ENCODE measurements around the gene ITGB1. TPM values are rescaled to one million over a fixed set of nuclear protein-coding genes. Genes with fewer than 3 reads are reported as not detected.

The ITGB1 gene
- total RNA-seq, 2 donors from 2014 or later, result 37.4 to 74.7 TPM

DNA sequence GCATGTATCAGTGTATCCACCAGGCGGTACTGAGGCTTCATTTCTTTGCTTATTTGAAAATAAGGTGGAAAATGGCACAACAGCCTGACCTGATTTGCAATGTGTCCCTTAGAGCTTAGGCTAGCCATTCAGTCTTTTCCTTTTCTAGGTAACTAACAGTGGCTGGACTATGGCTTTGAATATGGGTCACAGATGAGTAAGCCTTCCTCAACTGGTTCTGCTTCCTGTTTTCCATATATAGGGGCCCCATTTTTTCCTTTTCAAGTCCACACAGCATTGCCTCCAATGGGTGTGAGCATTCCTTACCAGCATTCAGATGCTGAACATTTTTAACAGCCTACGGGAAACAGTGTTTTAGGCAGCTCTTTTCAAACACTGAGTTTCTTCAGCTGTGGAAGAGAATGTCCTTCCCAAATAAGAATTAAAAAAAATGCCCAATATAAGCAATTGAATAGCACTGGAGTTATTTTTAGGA, 3.9 kb upstream of the ITGB1 start:
- no peaks in the 10 kb centered on the region for H3K36me3 Mint-ChIP-seq
- DNase-seq (ENCODE audit: low spot score in 2 of 2), result no peak
- no peak for ATAC-seq
- peaks cover 0 to 7% of the 10 kb centered on the region in 2 donors for H3K9me3 Mint-ChIP-seq
- no peak overlapping the region for H3K27ac Mint-ChIP-seq

DNA sequence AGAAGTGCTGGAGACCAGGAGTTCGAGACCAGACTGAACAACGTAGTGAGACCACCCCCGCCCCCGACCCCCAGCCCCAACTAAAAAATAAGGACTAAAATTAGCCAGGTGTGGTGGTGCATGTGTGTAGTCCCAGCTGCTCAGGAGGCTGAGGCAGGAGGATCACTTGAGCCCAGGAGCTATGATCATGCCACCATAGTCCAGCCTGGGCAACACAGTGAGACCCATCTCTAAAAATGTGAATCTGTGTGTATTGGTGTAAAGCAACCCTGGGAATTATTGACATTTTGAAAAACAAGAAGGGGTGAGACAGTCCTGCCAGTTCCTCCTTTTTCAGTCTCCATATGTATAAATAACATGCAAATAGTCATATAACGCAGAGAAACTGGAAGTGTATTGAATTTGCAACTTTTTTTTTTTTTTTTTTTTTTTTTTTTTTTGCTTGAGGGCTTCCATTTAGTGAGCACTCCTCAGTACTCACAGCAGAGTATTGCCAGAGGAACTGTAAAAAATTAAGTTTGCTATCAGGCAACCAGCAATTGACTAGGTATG, 3.4 kb upstream of the ITGB1 start:
- Mint-ChIP-seq H3K27ac (no peak overlapping the region), H3K9me3 (peaks cover 0 to 7% of the 10 kb centered on the region in 2 donors), H3K36me3 (no peaks in the 10 kb centered on the region)
- ATAC-seq (no peak), DNase-seq (ENCODE audit: low spot score in 2 of 2) (no peak)

DNA sequence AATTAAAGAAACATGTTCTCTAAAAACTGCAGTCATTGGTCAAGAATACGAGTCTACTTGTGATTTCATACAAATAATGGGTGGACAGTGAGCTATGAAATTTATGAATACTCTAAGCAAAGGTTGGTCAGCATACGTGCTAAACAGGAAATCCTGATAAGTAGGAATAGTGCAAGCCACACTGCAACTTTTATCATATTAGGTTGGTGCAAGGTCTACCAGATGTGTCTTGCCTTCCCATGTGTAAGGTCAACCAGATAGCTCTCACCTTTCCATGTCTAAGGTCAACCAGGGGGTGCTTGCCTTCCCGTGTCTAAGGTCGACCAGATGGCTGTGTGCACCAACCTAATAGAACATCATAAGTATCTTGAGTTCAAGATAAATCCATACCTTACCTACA, 2.0 kb upstream of the ITGB1 start:
- Mint-ChIP-seq H3K36me3 (no peaks in the 10 kb centered on the region), H3K9me3 (peaks cover 0 to 7% of the 10 kb centered on the region in 2 donors), H3K27ac (no peak overlapping the region)
- ATAC-seq (no peak), DNase-seq (ENCODE audit: low spot score in 2 of 2) (no peak)

DNA sequence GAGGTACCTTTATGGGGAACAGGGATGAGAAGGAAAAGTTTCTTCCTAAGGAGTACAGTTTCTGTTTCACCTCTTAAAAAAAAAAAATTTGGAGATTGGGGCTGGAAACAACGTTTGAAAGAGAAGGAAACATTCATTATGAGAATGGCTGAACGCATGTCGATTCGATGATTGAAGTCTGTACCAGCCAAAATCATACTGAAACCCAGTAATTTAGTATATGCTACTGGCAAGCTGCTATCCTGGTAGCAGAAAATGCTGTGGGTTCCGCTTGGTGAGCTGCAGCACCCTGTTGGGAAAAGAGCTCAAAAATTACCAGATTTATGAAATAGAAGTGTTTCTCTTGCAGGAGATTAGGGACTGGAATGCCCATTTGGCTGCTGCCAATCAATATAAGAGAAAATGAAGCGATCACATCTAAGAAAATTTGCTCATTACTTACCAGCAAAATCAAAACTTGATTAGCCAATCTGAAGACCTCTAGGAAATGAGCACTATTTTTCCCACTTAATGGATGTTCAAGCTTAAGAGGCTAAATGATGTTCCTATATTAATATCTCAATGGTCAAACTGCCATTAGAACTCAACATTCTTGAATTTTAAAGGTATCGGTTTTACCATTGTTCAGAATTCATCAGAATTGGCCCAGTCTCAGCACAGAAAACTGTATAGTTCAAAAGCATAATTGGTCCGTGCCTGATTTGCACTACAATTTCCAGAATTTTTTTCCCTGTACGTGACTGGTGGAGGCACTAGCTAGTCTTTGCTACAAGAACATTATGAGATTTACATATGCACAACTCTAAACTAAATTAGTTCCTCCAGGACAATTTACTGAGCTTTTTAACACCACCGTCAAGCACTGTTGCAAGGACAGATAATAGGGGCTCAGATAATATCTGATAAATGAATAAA, 1.2 kb upstream of the ITGB1 start:
- DNase-seq (ENCODE audit: low spot score in 2 of 2) (peak in 1 of 2 donors; percentile 37), ATAC-seq (peak; percentile 58 to 77)
- peaks cover 0 to 7% of the 10 kb centered on the region in 2 donors for H3K9me3 Mint-ChIP-seq
- H3K27ac Mint-ChIP-seq, result peak overlapping the region; percentile 91 to 98
- H3K36me3 Mint-ChIP-seq, result no peaks in the 10 kb centered on the region

DNA sequence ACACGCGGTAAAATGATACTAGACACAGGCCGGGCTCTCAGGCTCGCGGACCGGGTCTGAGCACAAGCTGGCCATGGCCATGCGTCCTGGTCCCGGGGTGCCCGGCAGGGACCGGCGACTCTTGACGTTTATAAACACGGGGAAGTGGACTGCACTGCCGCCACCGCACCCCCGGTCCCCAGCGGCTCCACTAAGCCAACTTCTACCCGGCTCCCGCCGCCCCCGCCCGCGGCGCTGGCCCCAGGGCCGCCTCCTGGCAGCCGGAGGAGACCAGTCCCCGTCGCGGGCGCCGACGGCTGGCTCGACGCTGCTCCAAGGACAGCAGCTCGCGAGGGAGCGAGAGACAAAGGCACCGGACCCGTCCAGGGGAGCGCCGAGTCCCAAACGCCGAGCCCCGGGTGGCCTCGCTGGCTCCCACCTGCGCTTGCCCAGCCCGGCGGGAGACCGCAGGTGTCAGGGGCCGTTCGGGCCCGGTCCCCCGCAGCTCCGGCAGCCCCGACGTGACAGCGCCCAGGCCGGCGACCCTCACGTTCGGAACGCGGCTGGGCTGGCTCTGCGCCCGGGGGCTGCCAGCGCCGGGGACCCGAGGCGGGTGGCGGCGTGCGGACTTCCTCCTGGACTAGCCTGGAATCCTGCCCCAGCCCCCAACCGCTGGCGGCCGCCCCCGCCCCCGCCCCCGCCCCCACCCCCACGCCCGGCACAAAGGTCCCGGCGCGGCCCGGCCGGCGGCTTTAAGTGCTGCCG, 517 bp downstream of the ITGB1 start:
- DNase-seq (ENCODE audit: low spot score in 2 of 2) (peak; percentile 57 to 67), ATAC-seq (peak; percentile 12 to 35)
- Mint-ChIP-seq H3K27ac (peak overlapping the region in 1 of 2 donors; percentile 13), H3K9me3 (peaks cover 0 to 7% of the 10 kb centered on the region in 2 donors), H3K36me3 (no peaks in the 10 kb centered on the region)

DNA sequence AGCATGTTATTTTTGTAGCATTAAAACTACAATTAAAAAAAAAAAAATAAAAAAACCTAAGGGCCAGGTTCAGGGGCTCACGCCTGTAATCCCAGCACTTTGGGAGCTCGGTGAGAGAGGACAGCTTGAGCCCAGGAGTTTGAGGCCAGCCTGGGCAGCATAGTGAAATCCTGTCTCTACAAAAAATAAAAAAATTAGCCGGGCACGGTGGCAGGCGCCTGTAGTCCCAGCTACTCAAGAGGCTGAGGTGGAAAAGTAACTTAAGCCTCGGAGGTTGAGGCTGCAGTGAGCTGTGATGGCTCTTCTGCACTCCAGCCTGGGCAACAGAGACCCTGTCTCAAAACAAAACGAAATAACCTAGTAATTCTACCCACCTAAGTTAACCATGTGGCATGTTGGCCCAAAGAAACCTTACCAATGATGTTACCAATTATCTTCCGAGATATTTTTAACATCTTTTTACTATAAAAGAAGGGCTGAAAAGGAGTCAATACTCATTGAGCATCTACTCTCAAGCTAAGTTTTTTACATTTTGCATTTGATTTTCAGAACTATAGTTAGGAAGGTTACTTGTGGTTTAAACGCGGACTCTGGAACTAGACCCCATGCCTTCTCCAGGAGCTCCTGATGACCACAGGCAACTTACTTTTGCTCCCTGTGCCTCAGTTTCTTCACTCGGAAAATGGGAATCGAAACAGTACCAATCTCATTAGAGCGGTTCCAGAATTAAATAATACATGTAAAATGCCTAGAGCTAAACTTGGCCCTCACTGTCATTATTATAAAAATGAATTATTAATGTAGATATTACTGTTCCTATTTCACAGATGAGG, 1.4 kb downstream of the ITGB1 start:
- DNase-seq (ENCODE audit: low spot score in 2 of 2) (no peak), ATAC-seq (no peak)
- Mint-ChIP-seq H3K36me3 (no peaks in the 10 kb centered on the region), H3K9me3 (peaks cover 0 to 7% of the 10 kb centered on the region in 2 donors), H3K27ac (no peak overlapping the region)

DNA sequence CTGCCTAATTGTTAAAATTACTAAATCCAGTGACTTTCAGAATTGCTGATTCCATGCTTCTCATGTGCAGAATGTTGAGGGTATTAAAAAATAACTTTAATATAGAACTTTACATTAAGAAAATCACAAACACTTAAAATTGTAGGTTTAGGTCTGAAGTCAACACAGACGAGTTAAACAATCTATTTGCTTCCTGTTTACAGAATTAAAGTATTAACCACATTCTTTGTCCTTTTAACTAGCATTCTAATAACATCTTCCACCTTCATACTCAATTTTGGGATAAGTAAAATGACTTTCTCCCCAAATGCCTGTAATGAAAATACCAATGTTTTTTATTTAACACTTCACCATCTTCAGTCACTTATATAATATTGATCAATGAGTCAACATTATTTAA, 2.2 kb downstream of the ITGB1 start:
- DNase-seq (ENCODE audit: low spot score in 2 of 2) (no peak), ATAC-seq (no peak)
- Mint-ChIP-seq H3K9me3 (peaks cover 0 to 7% of the 10 kb centered on the region in 2 donors), H3K36me3 (peaks cover 0 to 3% of the 10 kb centered on the region in 2 donors), H3K27ac (no peak overlapping the region)

DNA sequence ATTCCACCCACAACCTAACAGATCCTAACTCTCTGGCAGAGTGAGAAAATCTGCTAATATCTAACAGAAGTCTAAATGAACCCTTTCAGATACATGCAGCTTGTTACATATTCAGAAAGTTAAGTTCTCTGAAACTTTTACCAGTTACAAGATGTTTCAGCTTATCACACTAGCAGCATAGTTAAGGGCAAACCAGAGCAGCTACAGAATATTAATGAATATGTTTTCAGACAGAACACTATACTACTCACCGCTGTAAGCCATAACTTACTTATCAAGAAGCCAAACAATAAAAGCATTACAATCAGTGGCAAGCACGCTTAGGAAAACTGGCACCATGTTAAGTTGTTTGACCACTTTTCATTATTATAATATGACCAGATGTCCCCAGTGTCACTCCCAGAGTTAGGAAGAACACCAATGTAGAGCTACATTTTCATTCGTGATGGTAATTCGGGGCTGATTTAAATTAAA, 2.7 kb downstream of the ITGB1 start:
- H3K9me3 Mint-ChIP-seq, result peaks cover 0 to 5% of the 10 kb centered on the region in 2 donors

DNA sequence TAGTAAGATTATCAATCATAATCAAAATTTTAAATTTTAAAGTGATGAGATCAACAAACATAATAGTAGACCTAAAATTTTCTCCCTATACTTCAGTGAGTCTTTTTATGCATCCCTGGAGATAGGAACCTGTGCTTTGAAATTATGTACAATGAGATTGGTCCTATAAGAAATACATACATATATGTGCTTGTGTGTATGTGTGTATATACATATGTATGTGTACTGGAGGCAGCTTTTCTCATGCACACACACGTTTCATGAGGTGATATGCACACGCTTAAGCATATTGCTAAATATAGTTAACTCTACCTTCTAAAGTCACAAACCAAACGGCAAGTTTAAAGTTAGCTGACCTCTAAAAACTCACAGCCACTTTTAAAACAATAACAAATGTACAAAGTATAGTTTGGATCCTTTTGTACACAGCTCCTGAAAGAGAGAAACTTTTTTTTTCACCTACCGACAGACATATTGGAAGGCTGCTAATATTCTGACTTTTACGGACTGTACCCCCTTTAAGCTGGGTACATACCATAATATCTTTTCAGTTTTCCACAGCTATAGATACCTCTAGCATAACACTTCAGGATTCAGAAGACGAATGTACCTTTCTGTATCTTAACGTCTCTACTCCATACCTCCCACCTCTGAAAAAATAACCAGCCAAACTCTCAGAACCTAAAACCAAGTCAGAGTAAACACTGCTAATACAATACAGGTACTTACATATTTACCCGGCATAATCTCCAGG, 3.3 kb downstream of the ITGB1 start:
- DNase-seq (ENCODE audit: low spot score in 2 of 2) (no peak), ATAC-seq (no peak)
- no peak overlapping the region for H3K27ac Mint-ChIP-seq
- no peaks in the 10 kb centered on the region for H3K9me3 Mint-ChIP-seq
- H3K36me3 Mint-ChIP-seq, result peaks cover 0 to 11% of the 10 kb centered on the region in 2 donors

More for the DNA sequence above, 2.7 kb downstream of the ITGB1 start:
- no peak for DNase-seq (ENCODE audit: low spot score in 2 of 2)
- H3K27ac Mint-ChIP-seq, result no peak overlapping the region
- ATAC-seq, result no peak
- H3K36me3 Mint-ChIP-seq, result peaks cover 0 to 8% of the 10 kb centered on the region in 2 donors

DNA sequence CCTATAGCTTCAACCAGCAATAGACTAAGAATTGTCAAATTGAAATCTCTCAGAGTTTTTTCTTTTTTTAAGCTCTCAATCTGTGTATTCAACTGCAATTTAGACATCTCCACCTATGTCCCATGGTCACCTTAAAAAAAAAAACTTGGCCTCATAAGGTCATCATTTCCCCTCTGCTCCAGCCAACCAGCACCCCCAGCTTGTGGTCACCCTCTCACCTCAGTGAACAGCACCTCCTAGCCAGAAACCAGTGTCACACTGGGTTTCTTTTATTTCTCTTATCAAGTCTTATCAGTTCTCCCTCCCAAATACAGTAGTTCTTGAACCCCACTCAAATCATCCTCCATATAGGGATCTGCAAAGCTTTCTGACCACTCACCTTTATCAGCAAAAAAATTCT, 4.0 kb downstream of the ITGB1 start:
- no peaks in the 10 kb centered on the region for H3K9me3 Mint-ChIP-seq

DNA sequence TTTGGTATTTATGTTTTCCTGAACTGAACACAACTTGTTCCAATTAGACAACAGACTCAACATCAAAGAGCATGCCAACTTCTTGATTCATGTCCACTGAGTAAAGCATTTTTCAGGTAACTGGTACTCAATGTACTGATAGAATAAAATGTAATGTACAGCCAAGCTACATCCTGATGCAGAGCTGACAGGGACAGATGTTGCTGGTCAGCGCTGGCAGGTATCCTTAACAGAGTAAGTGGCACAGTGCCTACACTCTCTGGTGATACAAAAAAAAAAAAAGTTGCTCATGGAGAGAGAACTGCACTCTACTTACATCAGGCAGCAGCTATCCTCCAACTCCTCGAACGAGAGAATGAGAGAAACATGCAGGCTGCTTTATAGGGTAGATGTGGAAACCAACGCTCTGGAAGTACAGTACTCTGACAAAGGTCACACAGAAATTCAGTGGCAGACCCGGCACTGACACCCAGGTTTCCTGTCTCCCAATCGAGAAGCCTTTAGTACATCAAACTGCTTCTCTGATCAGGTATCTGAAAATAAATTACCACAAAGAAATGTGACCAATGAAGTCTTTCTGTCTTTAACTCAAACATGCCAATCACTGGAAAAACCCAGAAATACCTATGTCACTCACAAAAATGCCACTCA, 4.6 kb downstream of the ITGB1 start:
- ATAC-seq (no peak), DNase-seq (ENCODE audit: low spot score in 2 of 2) (no peak)
- Mint-ChIP-seq H3K36me3 (peaks cover 0 to 11% of the 10 kb centered on the region in 2 donors), H3K27ac (no peak overlapping the region), H3K9me3 (no peaks in the 10 kb centered on the region)

More for the DNA sequence above, 4.0 kb downstream of the ITGB1 start:
- Mint-ChIP-seq H3K36me3 (peaks cover 0 to 11% of the 10 kb centered on the region in 2 donors), H3K27ac (no peak overlapping the region)
- DNase-seq (ENCODE audit: low spot score in 2 of 2) (no peak), ATAC-seq (no peak)

DNA sequence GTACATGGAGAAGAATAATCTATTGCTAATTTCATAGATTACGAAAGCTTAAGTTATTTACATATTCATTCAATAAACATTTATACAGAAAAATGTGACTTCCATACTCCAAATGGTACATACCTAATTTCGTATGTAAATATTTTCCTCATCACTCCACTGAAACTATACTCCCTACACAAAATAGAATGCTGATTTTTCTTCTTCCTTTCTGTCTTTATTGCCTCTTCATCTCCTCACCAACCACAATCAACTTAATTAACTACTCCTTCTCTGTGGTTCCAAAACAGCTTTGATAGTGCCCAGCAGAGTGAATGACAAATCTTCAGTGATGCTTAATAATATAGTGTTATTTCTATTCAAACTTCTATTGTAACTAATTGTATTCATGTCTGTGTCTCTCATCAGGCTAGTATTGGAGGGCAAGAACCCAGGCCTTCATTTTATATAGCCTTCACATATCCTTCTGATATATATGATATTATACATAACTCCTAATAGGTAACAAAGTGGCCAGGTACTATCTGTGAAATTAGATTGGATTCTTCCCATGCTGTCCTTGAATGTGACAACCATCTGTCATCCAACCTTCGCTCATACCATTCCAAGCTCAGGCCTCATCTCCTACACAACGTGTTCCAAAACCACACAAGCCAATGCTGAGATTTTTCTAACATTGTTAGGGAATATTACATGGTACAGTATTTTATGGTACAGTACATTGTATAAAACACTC, 5.3 kb downstream of the ITGB1 start:
- Mint-ChIP-seq H3K27ac (no peak overlapping the region), H3K36me3 (peaks cover 0 to 11% of the 10 kb centered on the region in 2 donors)

DNA sequence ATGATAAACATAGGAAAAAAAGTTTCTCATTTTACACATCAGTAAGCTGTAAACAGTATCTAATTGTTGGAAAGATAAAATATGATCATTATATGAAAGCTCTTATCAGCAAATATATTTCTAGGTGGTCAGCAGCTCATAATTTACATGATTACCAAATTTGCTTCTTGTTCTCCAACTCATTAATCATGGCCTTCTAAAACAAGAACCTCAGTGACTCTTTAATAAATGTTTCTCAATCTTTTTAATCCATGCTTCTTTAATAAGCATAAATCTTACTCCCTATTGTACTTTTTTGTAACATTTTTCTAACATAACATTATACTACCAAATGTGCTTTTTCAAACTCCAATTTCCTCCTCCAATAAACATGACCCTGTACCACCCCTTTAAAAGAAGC, 5.9 kb downstream of the ITGB1 start:
- Mint-ChIP-seq H3K27ac (no peak overlapping the region), H3K36me3 (peaks cover 0 to 11% of the 10 kb centered on the region in 2 donors), H3K9me3 (no peaks in the 10 kb centered on the region)
- DNase-seq (ENCODE audit: low spot score in 2 of 2) (no peak), ATAC-seq (no peak)

More for the DNA sequence above, 5.3 kb downstream of the ITGB1 start:
- no peak for ATAC-seq
- DNase-seq (ENCODE audit: low spot score in 2 of 2), result no peak
- H3K9me3 Mint-ChIP-seq, result no peaks in the 10 kb centered on the region

DNA sequence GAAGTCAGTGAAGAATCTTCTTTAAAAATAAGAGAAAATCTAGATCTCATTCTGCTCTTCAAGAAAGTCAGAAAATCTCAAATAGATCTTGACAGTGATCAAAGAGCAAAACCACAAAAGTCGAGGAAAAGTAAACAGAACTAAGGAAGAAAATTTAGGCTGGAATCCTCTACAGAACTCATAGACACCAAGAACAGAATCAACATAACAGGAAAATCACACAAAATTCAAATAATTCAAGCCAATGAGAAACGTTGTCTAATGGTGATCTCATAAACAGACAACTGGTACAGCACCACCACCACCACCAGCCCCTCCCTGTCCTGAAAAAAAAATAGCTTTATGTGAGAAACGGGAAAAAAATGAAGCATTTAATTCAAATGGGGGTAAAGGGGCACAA, 6.9 kb downstream of the ITGB1 start:
- peaks cover 0 to 11% of the 10 kb centered on the region in 2 donors for H3K36me3 Mint-ChIP-seq
- peak overlapping the region in 1 of 2 donors; percentile 69 for H3K27ac Mint-ChIP-seq
- no peaks in the 10 kb centered on the region for H3K9me3 Mint-ChIP-seq
- DNase-seq (ENCODE audit: low spot score in 2 of 2) (no peak), ATAC-seq (no peak)
